ENCODE data around the gene SLC25A14. TPM values are rescaled to one million over a fixed set of nuclear protein-coding genes. Genes with fewer than 3 reads are reported as not detected.

Gene SLC25A14
- total and polyA plus RNA-seq, 2 experiments from 2014 or later = 8.3 to 14.9 TPM

DNA sequence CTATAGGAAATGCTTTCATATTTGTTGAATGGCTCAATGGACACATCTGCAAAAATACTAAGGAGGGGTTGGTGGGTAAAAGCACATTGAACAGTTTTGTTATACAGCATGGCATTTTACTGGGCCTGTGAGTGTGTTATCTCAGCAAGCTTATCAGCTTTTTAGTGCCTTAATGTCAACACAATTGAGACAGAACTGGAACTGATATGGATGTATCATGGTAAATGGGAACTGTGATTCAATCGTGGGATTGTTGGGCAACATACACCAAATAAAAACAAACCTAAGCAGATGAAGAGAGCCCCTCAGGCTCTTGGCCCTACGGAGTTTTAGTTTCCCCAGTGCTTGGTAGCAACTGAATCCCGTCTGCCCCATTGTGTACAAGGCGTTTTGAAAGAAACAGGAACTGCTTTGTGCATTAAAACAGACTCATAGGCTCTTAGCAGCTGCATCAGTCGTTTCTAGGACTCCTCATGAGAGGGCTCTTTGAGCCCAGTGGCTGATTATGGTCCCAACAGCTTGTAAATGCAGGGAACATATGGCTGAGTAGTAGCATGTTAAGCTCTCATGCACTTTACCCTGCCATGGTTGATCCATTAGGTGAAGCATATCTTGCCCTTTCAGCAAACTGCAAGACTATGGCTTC, 38.4 kb downstream of the SLC25A14 start:
- Histone ChIP-seq H3K4me3 (no peak overlapping the region), H2AFZ (no peak overlapping the region), H3K4me1 (ENCODE audit: insufficient read depth) (no peaks in the 10 kb centered on the region), H3K4me2 (no peak overlapping the region), H3K27me3 (ENCODE audit: insufficient read depth) (no peaks in the 10 kb centered on the region), H3K36me3 (ENCODE audit: insufficient read depth) (no peaks in the 10 kb centered on the region), H3K27ac (ENCODE audit: low read depth) (no peak overlapping the region), H4K20me1 (replicated peaks; ENCODE audit: insufficient read depth) (no peaks in the 10 kb centered on the region), H3F3A (replicated peaks; ENCODE audit: low read depth) (no peaks in the 10 kb centered on the region), H3K9me2 (ENCODE audit: insufficient read depth) (no peaks in the 10 kb centered on the region), H3K79me2 (replicated peaks; ENCODE audit: insufficient read depth) (no peaks in the 10 kb centered on the region)
- no peaks in the 10 kb centered on the region for H3K4me1 Mint-ChIP-seq
- no peaks in the 10 kb centered on the region for H3K27me3 Mint-ChIP-seq (ENCODE audit: insufficient read depth, low read depth, poor library complexity)
- H3K36me3 Mint-ChIP-seq (ENCODE audit: low read depth) = no peaks in the 10 kb centered on the region
- H3K4me3 Mint-ChIP-seq = no peak overlapping the region
- H3K27ac Mint-ChIP-seq = no peak overlapping the region
- no peaks in the 10 kb centered on the region for H3K9me3 Mint-ChIP-seq
- TF ChIP-seq, protein P1, sequence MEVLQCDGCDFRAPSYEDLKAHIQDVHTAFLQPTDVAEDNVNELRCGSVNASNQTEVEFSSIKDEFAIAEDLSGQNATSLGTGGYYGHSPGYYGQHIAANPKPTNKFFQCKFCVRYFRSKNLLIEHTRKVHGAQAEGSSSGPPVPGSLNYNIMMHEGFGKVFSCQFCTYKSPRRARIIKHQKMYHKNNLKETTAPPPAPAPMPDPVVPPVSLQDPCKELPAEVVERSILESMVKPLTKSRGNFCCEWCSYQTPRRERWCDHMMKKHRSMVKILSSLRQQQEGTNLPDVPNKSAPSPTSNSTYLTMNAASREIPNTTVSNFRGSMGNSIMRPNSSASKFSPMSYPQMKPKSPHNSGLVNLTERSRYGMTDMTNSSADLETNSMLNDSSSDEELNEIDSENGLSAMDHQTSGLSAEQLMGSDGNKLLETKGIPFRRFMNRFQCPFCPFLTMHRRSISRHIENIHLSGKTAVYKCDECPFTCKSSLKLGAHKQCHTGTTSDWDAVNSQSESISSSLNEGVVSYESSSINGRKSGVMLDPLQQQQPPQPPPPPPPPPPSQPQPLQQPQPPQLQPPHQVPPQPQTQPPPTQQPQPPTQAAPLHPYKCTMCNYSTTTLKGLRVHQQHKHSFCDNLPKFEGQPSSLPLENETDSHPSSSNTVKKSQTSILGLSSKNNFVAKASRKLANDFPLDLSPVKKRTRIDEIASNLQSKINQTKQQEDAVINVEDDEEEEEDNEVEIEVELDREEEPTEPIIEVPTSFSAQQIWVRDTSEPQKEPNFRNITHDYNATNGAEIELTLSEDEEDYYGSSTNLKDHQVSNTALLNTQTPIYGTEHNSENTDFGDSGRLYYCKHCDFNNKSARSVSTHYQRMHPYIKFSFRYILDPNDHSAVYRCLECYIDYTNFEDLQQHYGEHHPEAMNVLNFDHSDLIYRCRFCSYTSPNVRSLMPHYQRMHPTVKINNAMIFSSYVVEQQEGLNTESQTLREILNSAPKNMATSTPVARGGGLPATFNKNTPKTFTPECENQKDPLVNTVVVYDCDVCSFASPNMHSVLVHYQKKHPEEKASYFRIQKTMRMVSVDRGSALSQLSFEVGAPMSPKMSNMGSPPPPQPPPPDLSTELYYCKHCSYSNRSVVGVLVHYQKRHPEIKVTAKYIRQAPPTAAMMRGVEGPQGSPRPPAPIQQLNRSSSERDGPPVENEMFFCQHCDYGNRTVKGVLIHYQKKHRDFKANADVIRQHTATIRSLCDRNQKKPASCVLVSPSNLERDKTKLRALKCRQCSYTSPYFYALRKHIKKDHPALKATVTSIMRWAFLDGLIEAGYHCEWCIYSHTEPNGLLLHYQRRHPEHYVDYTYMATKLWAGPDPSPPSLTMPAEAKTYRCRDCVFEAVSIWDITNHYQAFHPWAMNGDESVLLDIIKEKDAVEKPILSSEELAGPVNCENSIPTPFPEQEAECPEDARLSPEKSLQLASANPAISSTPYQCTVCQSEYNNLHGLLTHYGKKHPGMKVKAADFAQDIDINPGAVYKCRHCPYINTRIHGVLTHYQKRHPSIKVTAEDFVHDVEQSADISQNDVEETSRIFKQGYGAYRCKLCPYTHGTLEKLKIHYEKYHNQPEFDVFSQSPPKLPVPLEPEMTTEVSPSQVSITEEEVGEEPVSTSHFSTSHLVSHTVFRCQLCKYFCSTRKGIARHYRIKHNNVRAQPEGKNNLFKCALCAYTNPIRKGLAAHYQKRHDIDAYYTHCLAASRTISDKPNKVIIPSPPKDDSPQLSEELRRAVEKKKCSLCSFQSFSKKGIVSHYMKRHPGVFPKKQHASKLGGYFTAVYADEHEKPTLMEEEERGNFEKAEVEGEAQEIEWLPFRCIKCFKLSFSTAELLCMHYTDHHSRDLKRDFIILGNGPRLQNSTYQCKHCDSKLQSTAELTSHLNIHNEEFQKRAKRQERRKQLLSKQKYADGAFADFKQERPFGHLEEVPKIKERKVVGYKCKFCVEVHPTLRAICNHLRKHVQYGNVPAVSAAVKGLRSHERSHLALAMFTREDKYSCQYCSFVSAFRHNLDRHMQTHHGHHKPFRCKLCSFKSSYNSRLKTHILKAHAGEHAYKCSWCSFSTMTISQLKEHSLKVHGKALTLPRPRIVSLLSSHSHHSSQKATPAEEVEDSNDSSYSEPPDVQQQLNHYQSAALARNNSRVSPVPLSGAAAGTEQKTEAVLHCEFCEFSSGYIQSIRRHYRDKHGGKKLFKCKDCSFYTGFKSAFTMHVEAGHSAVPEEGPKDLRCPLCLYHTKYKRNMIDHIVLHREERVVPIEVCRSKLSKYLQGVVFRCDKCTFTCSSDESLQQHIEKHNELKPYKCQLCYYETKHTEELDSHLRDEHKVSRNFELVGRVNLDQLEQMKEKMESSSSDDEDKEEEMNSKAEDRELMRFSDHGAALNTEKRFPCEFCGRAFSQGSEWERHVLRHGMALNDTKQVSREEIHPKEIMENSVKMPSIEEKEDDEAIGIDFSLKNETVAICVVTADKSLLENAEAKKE (CRISPR knock-in tag; IDR thresholded peaks at IDR 0.05) = no peak
- TF ChIP-seq, protein P2, sequence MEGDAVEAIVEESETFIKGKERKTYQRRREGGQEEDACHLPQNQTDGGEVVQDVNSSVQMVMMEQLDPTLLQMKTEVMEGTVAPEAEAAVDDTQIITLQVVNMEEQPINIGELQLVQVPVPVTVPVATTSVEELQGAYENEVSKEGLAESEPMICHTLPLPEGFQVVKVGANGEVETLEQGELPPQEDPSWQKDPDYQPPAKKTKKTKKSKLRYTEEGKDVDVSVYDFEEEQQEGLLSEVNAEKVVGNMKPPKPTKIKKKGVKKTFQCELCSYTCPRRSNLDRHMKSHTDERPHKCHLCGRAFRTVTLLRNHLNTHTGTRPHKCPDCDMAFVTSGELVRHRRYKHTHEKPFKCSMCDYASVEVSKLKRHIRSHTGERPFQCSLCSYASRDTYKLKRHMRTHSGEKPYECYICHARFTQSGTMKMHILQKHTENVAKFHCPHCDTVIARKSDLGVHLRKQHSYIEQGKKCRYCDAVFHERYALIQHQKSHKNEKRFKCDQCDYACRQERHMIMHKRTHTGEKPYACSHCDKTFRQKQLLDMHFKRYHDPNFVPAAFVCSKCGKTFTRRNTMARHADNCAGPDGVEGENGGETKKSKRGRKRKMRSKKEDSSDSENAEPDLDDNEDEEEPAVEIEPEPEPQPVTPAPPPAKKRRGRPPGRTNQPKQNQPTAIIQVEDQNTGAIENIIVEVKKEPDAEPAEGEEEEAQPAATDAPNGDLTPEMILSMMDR (conservative IDR thresholded peaks at IDR 0.05; ENCODE audit: low read depth in 2 of 2) = no peak
- DNase-seq (ENCODE audit: low spot score) (no peak), ATAC-seq (no peak)

DNA sequence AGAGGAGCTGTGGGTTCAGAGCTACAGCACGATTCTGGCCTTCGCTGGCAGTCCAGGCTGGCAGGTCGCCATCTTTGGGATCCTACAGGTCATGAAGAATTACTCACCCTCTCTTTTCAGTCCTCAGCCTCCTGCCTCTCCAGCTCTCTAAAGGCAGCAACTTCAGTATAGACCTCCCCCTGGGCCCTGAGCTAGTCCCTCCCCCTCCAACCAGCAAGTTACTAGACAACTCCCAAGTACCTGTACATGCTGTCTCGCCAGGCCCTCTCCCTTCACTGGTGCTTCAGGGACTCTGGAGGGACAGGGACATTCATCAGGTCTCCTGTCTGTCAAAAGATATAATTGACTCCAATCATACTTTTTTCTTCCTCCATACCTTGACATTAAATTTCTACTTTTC, 45.8 kb downstream of the SLC25A14 start, which contains the start of gene GPR119:
GPR119 (minus strand) TSS at position 155 of the 400 bp plus-strand sequence. CDS start 227 bp downstream, outside the sequence.
- Histone ChIP-seq H3K79me2 (replicated peaks; ENCODE audit: insufficient read depth) (no peaks in the 10 kb centered on the region), H2AFZ (no peak within 1 kb of the TSS), H3K4me2 (no peak within 1 kb of the TSS), H3K27me3 (ENCODE audit: insufficient read depth) (no peaks in the 10 kb centered on the region), H4K20me1 (replicated peaks; ENCODE audit: insufficient read depth) (no peaks in the 10 kb centered on the region), H3K9me2 (ENCODE audit: insufficient read depth) (no peaks in the 10 kb centered on the region), H3K4me3 (no peak within 1 kb of the TSS), H3K36me3 (ENCODE audit: insufficient read depth) (no peaks in the 10 kb centered on the region), H3K4me1 (ENCODE audit: insufficient read depth) (no peaks in the 10 kb centered on the region), H3F3A (replicated peaks; ENCODE audit: low read depth) (no peaks in the 10 kb centered on the region), H3K27ac (ENCODE audit: low read depth) (no peak within 1 kb of the TSS)
- H3K27ac Mint-ChIP-seq = no peak within 1 kb of the TSS
- no peak for DNase-seq (ENCODE audit: low spot score)
- H3K4me1 Mint-ChIP-seq = no peaks in the 10 kb centered on the region
- peaks cover 8% of the 10 kb centered on the region for H3K27me3 Mint-ChIP-seq (ENCODE audit: insufficient read depth, low read depth, poor library complexity)
- no peak for ATAC-seq
- H3K4me3 Mint-ChIP-seq = no peak within 1 kb of the TSS
- H3K36me3 Mint-ChIP-seq (ENCODE audit: low read depth) = no peaks in the 10 kb centered on the region
- no peaks in the 10 kb centered on the region for H3K9me3 Mint-ChIP-seq
- TF ChIP-seq, protein P2 (conservative IDR thresholded peaks at IDR 0.05; ENCODE audit: low read depth in 2 of 2) = no peak
- TF ChIP-seq ZNF331 (CRISPR knock-in tag; IDR thresholded peaks at IDR 0.05; ENCODE audit: low read depth) = no peak
- TF ChIP-seq, protein P3, sequence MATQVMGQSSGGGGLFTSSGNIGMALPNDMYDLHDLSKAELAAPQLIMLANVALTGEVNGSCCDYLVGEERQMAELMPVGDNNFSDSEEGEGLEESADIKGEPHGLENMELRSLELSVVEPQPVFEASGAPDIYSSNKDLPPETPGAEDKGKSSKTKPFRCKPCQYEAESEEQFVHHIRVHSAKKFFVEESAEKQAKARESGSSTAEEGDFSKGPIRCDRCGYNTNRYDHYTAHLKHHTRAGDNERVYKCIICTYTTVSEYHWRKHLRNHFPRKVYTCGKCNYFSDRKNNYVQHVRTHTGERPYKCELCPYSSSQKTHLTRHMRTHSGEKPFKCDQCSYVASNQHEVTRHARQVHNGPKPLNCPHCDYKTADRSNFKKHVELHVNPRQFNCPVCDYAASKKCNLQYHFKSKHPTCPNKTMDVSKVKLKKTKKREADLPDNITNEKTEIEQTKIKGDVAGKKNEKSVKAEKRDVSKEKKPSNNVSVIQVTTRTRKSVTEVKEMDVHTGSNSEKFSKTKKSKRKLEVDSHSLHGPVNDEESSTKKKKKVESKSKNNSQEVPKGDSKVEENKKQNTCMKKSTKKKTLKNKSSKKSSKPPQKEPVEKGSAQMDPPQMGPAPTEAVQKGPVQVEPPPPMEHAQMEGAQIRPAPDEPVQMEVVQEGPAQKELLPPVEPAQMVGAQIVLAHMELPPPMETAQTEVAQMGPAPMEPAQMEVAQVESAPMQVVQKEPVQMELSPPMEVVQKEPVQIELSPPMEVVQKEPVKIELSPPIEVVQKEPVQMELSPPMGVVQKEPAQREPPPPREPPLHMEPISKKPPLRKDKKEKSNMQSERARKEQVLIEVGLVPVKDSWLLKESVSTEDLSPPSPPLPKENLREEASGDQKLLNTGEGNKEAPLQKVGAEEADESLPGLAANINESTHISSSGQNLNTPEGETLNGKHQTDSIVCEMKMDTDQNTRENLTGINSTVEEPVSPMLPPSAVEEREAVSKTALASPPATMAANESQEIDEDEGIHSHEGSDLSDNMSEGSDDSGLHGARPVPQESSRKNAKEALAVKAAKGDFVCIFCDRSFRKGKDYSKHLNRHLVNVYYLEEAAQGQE (IDR thresholded peaks at IDR 0.05; ENCODE audit: unreplicated experiment) = no peak
- TF ChIP-seq, protein P4, sequence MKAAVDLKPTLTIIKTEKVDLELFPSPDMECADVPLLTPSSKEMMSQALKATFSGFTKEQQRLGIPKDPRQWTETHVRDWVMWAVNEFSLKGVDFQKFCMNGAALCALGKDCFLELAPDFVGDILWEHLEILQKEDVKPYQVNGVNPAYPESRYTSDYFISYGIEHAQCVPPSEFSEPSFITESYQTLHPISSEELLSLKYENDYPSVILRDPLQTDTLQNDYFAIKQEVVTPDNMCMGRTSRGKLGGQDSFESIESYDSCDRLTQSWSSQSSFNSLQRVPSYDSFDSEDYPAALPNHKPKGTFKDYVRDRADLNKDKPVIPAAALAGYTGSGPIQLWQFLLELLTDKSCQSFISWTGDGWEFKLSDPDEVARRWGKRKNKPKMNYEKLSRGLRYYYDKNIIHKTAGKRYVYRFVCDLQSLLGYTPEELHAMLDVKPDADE (IDR thresholded peaks at IDR 0.05) = no peak

All from GM23338 (cell line).